ENCODE measurements around the gene EXD3. TPM values are rescaled to one million over a fixed set of nuclear protein-coding genes. Genes with fewer than 3 reads are reported as not detected.

Gene EXD3
- total and polyA plus RNA-seq, 2 of the 4 experiments (the other 2 are of a cell fraction) = 1.1 to 7.4 TPM

DNA sequence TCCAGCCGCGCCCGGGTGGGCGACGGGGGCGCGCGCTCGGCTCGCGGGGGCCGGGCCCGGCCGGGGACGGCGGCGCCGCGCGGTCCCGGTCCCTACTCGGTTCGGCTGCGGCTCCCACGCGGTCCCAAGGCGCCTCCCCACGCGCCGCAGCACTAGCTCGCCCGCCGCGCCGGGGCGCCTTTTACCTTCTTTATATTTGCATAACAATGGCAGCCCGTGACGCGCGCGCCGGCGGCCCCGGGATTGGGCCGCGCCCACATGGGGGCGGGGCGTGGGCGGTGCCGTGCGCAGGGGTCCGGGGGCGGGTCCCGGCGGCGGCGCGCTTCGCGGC lies 120.9 kb downstream of the EXD3 start, which contains the start of gene NRARP:
TSS of gene NRARP (minus strand) at position 154 of the 331 bp plus-strand sequence. CDS start 343 bp downstream, outside the sequence.
- peaks cover 4% of the 10 kb centered on the region; the same call in 1 of the 2 replicates for H4K20me1 ChIP-seq (ENCODE audit: insufficient read depth, low read length)
- TF ChIP-seq SMC3 (IDR thresholded peaks at IDR 0.05; ENCODE audit: low read depth, low read length) = no peak
- 0 out of 2 replicates have a peak, but pooled peaks have one; percentile 25 for TF ChIP-seq POLR2A (IDR thresholded peaks at IDR 0.05; ENCODE audit: low read depth, low read length)
- no peak; the same call in 1 of the 2 replicates for TF ChIP-seq MXI1 (IDR thresholded peaks at IDR 0.05; ENCODE audit: borderline replicate concordance, low read depth, low read length)
- TF ChIP-seq, protein P1, sequence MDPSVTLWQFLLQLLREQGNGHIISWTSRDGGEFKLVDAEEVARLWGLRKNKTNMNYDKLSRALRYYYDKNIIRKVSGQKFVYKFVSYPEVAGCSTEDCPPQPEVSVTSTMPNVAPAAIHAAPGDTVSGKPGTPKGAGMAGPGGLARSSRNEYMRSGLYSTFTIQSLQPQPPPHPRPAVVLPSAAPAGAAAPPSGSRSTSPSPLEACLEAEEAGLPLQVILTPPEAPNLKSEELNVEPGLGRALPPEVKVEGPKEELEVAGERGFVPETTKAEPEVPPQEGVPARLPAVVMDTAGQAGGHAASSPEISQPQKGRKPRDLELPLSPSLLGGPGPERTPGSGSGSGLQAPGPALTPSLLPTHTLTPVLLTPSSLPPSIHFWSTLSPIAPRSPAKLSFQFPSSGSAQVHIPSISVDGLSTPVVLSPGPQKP (IDR thresholded peaks at IDR 0.05; ENCODE audit: borderline replicate concordance, low read depth, low read length) = no peak
- TF ChIP-seq MAZ (IDR thresholded peaks at IDR 0.05; ENCODE audit: borderline replicate concordance, low read depth, low read length) = peak; percentile 56; the same call in 1 of the 2 replicates
- 0 out of 2 replicates have a peak, but pooled peaks have one; percentile 16 for TF ChIP-seq CEBPB (IDR thresholded peaks at IDR 0.05; ENCODE audit: low read depth, low read length)
- no peak for TF ChIP-seq MAFK (IDR thresholded peaks at IDR 0.05; ENCODE audit: low read depth, low read length)
- TF ChIP-seq, protein P2, sequence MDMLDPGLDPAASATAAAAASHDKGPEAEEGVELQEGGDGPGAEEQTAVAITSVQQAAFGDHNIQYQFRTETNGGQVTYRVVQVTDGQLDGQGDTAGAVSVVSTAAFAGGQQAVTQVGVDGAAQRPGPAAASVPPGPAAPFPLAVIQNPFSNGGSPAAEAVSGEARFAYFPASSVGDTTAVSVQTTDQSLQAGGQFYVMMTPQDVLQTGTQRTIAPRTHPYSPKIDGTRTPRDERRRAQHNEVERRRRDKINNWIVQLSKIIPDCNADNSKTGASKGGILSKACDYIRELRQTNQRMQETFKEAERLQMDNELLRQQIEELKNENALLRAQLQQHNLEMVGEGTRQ (IDR thresholded peaks at IDR 0.05; ENCODE audit: low read depth, low read length) = peak; percentile 25; the same call in 1 of the 2 replicates
- no peak for TF ChIP-seq NFE2L2 (IDR thresholded peaks at IDR 0.05; ENCODE audit: low read depth, low read length)
- ATAC-seq (ENCODE audit: low read depth) = peak; percentile 87
- in situ Hi-C loops (cut with MboI; ENCODE audit: low sequenced_read_pairs) (no loop called here), dilution Hi-C loops (cut with HindIII; ENCODE audit: low sequenced_read_pairs, unreplicated experiment) (no loop called here), intact Hi-C loops (cut with micrococcal nuclease) (no loop called here)
- ChIA-PET POLR2A (ENCODE audit: unreplicated experiment) (no interaction called here), CTCF (interaction anchor here (1.0 to 1.5 kb wide), 3 partner anchors 11 to 233 kb away, joined by 3 to 4 read pairs (median 3); no protein-coding TSS in a partner anchor)
- no peaks in the 10 kb centered on the region for H3K9me3 ChIP-seq (ENCODE audit: control insufficient read depth, insufficient read depth, low read length)
- H3K14ac ChIP-seq (replicated peaks; ENCODE audit: low read depth, low read length) = no peak within 1 kb of the TSS
- DNase-seq = peak; percentile 64
- no peaks in the 10 kb centered on the region for H3K9me1 ChIP-seq (ENCODE audit: insufficient read depth, low read length)
- H3K79me1 ChIP-seq (ENCODE audit: low read depth in 1 of 2, low read length in 2 of 2) = no peaks in the 10 kb centered on the region
- BruUV-seq (replicated peaks) = no TSS peak
- no peak within 1 kb of the TSS for H2BK5ac ChIP-seq (ENCODE audit: low read depth, low read length, poor library complexity, severe bottlenecking)
- H3K4me3 ChIP-seq (ENCODE audit: insufficient read depth, low read depth, low read length) = peak within 1 kb of the TSS; percentile 56
- H3K23ac ChIP-seq (ENCODE audit: low read depth, low read length) = peak within 1 kb of the TSS; percentile 38; the same call in 1 of the 2 replicates
- no peak within 1 kb of the TSS for H2AK5ac ChIP-seq (ENCODE audit: low read depth, low read length)
- 0 out of 4 replicates have a peak within 1 kb of the TSS, but pooled peaks of 1 of the 2 experiments have one; percentile 25 for H4K8ac ChIP-seq (ENCODE audit: low read depth in 2 of 2, low read length in 2 of 2)
- H3K56ac ChIP-seq (ENCODE audit: extremely low read depth, insufficient read depth, low read length) = no peak within 1 kb of the TSS
- H3K4me2 ChIP-seq (ENCODE audit: low read depth, low read length) = peak within 1 kb of the TSS; percentile 96
- H2AK9ac ChIP-seq (replicated peaks; ENCODE audit: low read depth, low read length, poor library complexity) = peak within 1 kb of the TSS; percentile 78
- H3K27me3 ChIP-seq (ENCODE audit: control insufficient read depth, insufficient read depth, low read length) = peaks cover 26% of the 10 kb centered on the region
- H3K18ac ChIP-seq (ENCODE audit: low read depth, low read length) = no peak within 1 kb of the TSS
- no peak within 1 kb of the TSS for H3K4ac ChIP-seq (ENCODE audit: low read depth, low read length)
- H4K91ac ChIP-seq (ENCODE audit: insufficient read depth, low read depth, low read length) = no peak within 1 kb of the TSS
- no peak within 1 kb of the TSS for H2BK120ac ChIP-seq (ENCODE audit: low read depth, low read length)
- 0% methylated on average over 27 of the region's 60 CpGs; no CpG with 5 or more reads in 1 of the 2 experiments for WGBS, 2 experiments (ENCODE audit: extremely low coverage in 2 of 2, insufficient read length in 1 of 2)
- H2BK20ac ChIP-seq (ENCODE audit: low read depth, low read length) = no peak within 1 kb of the TSS
- H3K4me1 ChIP-seq (ENCODE audit: control insufficient read depth, insufficient read depth, low read length) = peaks cover 3% of the 10 kb centered on the region
- no peak within 1 kb of the TSS for H4K5ac ChIP-seq (ENCODE audit: low read depth, low read length)
- H2BK15ac ChIP-seq (ENCODE audit: low read depth, low read length) = no peak within 1 kb of the TSS
- H2AFZ ChIP-seq (replicated peaks; ENCODE audit: low read length, poor library complexity) = peak within 1 kb of the TSS; percentile 92
- no peak within 1 kb of the TSS for H3K27ac ChIP-seq (ENCODE audit: insufficient read depth, low read length)
- H3K9ac ChIP-seq (ENCODE audit: low read depth, low read length) = no peak within 1 kb of the TSS
- no peaks in the 10 kb centered on the region for H3K36me3 ChIP-seq (ENCODE audit: control insufficient read depth, insufficient read depth, low read length)

All from IMR-90 (cell line).